HepG2 (cell line): Measurements from ENCODE around the gene SKIL.

Experiments
- CBX1 ChIP-seq: IDR thresholded peaks from one replicate; pipeline ENCODE4 v1.6.1; 2016; ENCODE audit warnings: antibody characterized with exemption, low read depth
- ELF4 ChIP-seq: sonication (generic); formaldehyde crosslinking; IDR thresholded peaks from 2 replicates; pipeline ENCODE4 v1.5.0; 2020; ENCODE audit warnings: missing genetic modification reagents, mild to moderate bottlenecking, moderate library complexity, borderline replicate concordance

- TF ChIP-seq ELF4: no peak
- TF ChIP-seq CBX1: no peak
Measured at GRCh38 chr3:170421758-170422157, 64.2 kb downstream of the SKIL start.
